IMR-90 (cell line): Measurements from ENCODE around the gene HHIP. TPM values are rescaled to one million over a fixed set of nuclear protein-coding genes. Genes with fewer than 3 reads are reported as not detected.

Source experiments
- ATAC-seq: fragments of 200-7000 bp; cut with Tn5 transposase; 2 replicates; pipeline ENCODE4 v1.9.1; 2020; ENCODE audit warnings: low read depth, mild to moderate bottlenecking, moderate library complexity
- BruUV-seq: library from RNA; stranded (reverse); fragments of 400-500 nt; replicated peaks from 2 replicates; lab custom pipeline; 2021; lab: Mats Ljungman, UMichigan
- CTCF ChIA-PET: fragments of 300-600 bp; formaldehyde crosslinking; extraction: SDS; loops from one replicate; lab custom pipeline; 2021; ENCODE audit warnings: antibody characterized with exemption; lab: Yijun Ruan, JAX
- POLR2A ChIA-PET: fragments of 300-600 bp; sonication (Branson Sonifier 250); formaldehyde crosslinking; loops from one replicate; lab custom pipeline; 2022; ENCODE audit warnings: antibody characterized with exemption; ENCODE audit not compliant: unreplicated experiment; lab: Charles Lee
- DNase-seq: peaks from one replicate; pipeline ENCODE4 v3.0.0; 2013
- H2AFZ ChIP-seq: replicated peaks from 2 replicates; pipeline ENCODE3; 2013; ENCODE audit warnings: low read length, mild to moderate bottlenecking; ENCODE audit not compliant: poor library complexity
- H2AK5ac ChIP-seq: 2 replicates; pipeline ENCODE4 v1.6.1; 2013; ENCODE audit warnings: low read depth, low read length, inconsistent platforms
- H2AK9ac ChIP-seq: replicated peaks from 2 replicates; pipeline ENCODE3; 2013; ENCODE audit warnings: mild to moderate bottlenecking, low read depth, low read length, moderate library complexity; ENCODE audit not compliant: poor library complexity
- H2BK120ac ChIP-seq: 2 replicates; pipeline ENCODE4 v1.6.1; 2013; ENCODE audit warnings: low read depth, low read length, inconsistent platforms
- H2BK15ac ChIP-seq: 3 replicates; pipeline ENCODE4 v1.6.1; 2013; ENCODE audit warnings: low read depth, low read length, inconsistent platforms
- H2BK20ac ChIP-seq: 2 replicates; pipeline ENCODE4 v1.6.1; 2013; ENCODE audit warnings: low read depth, mild to moderate bottlenecking, inconsistent platforms, low read length, moderate library complexity
- H2BK5ac ChIP-seq: 2 replicates; pipeline ENCODE4 v1.6.1; 2013; ENCODE audit warnings: mild to moderate bottlenecking, low read depth, low read length, inconsistent platforms; ENCODE audit not compliant: poor library complexity, severe bottlenecking
- H3K14ac ChIP-seq: replicated peaks from 2 replicates; pipeline ENCODE4 v1.6.1; 2013; ENCODE audit warnings: low read depth, low read length, inconsistent platforms
- H3K18ac ChIP-seq: 2 replicates; pipeline ENCODE4 v1.6.1; 2013; ENCODE audit warnings: low read depth, low read length, control low read depth
- H3K23ac ChIP-seq: 2 replicates; pipeline ENCODE4 v1.6.1; 2013; ENCODE audit warnings: low read depth, low read length, inconsistent platforms
- H3K27ac ChIP-seq: 2 replicates; pipeline ENCODE4 v1.5.1; 2013; ENCODE audit warnings: mild to moderate bottlenecking, control low read depth, low read length; ENCODE audit not compliant: insufficient read depth
- H3K27me3 ChIP-seq: 2 replicates; pipeline ENCODE4 v1.6.1; 2013; ENCODE audit warnings: low read length; ENCODE audit not compliant: control insufficient read depth, insufficient read depth
- H3K36me3 ChIP-seq: 2 replicates; pipeline ENCODE4 v1.6.1; 2013; ENCODE audit warnings: low read length, mixed read lengths; ENCODE audit not compliant: control insufficient read depth, insufficient read depth
- H3K4ac ChIP-seq: 2 replicates; pipeline ENCODE4 v1.6.1; 2013; ENCODE audit warnings: low read depth, low read length, inconsistent platforms
- H3K4me1 ChIP-seq: 2 replicates; pipeline ENCODE4 v1.6.1; 2013; ENCODE audit warnings: low read length, mixed read lengths; ENCODE audit not compliant: control insufficient read depth, insufficient read depth
- H3K4me2 ChIP-seq: 2 replicates; pipeline ENCODE4 v1.6.1; 2013; ENCODE audit warnings: low read depth, mild to moderate bottlenecking, control low read depth, low read length, moderate library complexity
- H3K4me3 ChIP-seq: 2 replicates; pipeline ENCODE4 v1.5.1; 2013; ENCODE audit warnings: low read depth, mild to moderate bottlenecking, control low read depth, low read length, moderate library complexity; ENCODE audit not compliant: insufficient read depth
- H3K56ac ChIP-seq: 2 replicates; pipeline ENCODE4 v1.6.1; 2013; ENCODE audit warnings: low read length, inconsistent platforms; ENCODE audit not compliant: insufficient read depth; ENCODE audit errors: extremely low read depth
- H3K79me1 ChIP-seq, 2 experiments: 2 replicates each; pipeline ENCODE4 v1.6.1; 2013; ENCODE audit warnings: low read length in 2 of 2, inconsistent platforms in 1 of 2, low read depth in 1 of 2
- H3K9ac ChIP-seq: 2 replicates; pipeline ENCODE4 v1.6.1; 2013; ENCODE audit warnings: low read depth, low read length, control low read depth
- H3K9me1 ChIP-seq: 2 replicates; pipeline ENCODE4 v1.6.1; 2013; ENCODE audit warnings: low read length, inconsistent platforms; ENCODE audit not compliant: insufficient read depth
- H3K9me3 ChIP-seq: 2 replicates; pipeline ENCODE4 v1.6.1; 2013; ENCODE audit warnings: low read length; ENCODE audit not compliant: control insufficient read depth, insufficient read depth
- H4K20me1 ChIP-seq: 2 replicates; pipeline ENCODE4 v1.6.1; 2013; ENCODE audit warnings: low read length, inconsistent platforms; ENCODE audit not compliant: insufficient read depth
- H4K5ac ChIP-seq: 2 replicates; pipeline ENCODE4 v1.6.1; 2013; ENCODE audit warnings: mild to moderate bottlenecking, low read depth, low read length, control low read depth
- H4K8ac ChIP-seq, 2 experiments: 2 replicates each; pipeline ENCODE4 v1.6.1; 2013; ENCODE audit warnings: low read depth in 2 of 2, low read length in 2 of 2, control low read depth in 1 of 2, inconsistent platforms in 1 of 2
- H4K91ac ChIP-seq: 2 replicates; pipeline ENCODE4 v1.6.1; 2013; ENCODE audit warnings: low read depth, low read length, inconsistent platforms; ENCODE audit not compliant: insufficient read depth
- BHLHE40 ChIP-seq: fragments of 150-350 bp; IDR thresholded peaks from 2 replicates; pipeline ENCODE4 v1.6.1; 2016; ENCODE audit warnings: mild to moderate bottlenecking, low read depth, low read length
- CEBPB ChIP-seq: IDR thresholded peaks from 2 replicates; pipeline ENCODE4 v1.6.1; 2012; ENCODE audit warnings: low read depth, low read length, improper control_type of control experiment
- CHD1 ChIP-seq: IDR thresholded peaks from 2 replicates; pipeline ENCODE4 v1.6.1; 2012; ENCODE audit warnings: low read depth, low read length, improper control_type of control experiment
- CTCF ChIP-seq: conservative IDR thresholded peaks from 2 replicates; pipeline ENCODE4 v1.5.1; 2012; ENCODE audit warnings: mild to moderate bottlenecking, low read depth, low read length, improper control_type of control experiment
- FOS ChIP-seq: fragments of 150-350 bp; IDR thresholded peaks from 2 replicates; pipeline ENCODE4 v1.6.1; 2016; ENCODE audit warnings: low read depth, low read length
- MAFK ChIP-seq: IDR thresholded peaks from 2 replicates; pipeline ENCODE4 v1.6.1; 2012; ENCODE audit warnings: low read depth, low read length, improper control_type of control experiment
- MAZ ChIP-seq: IDR thresholded peaks from 2 replicates; pipeline ENCODE4 v1.6.1; 2012; ENCODE audit warnings: low read depth, mild to moderate bottlenecking, low read length, improper control_type of control experiment, moderate library complexity, borderline replicate concordance
- MXI1 ChIP-seq: IDR thresholded peaks from 2 replicates; pipeline ENCODE4 v1.6.1; 2012; ENCODE audit warnings: low read depth, mild to moderate bottlenecking, low read length, moderate library complexity, borderline replicate concordance
- NFE2L2 ChIP-seq: fragments of 150-350 bp; IDR thresholded peaks from 2 replicates; pipeline ENCODE4 v1.6.1; 2016; ENCODE audit warnings: low read depth, mild to moderate bottlenecking, low read length
- POLR2A ChIP-seq: IDR thresholded peaks from 2 replicates; pipeline ENCODE4 v1.6.1; 2012; ENCODE audit warnings: mild to moderate bottlenecking, low read depth, low read length
- RCOR1 ChIP-seq: IDR thresholded peaks from 2 replicates; pipeline ENCODE4 v1.6.1; 2012; ENCODE audit warnings: mild to moderate bottlenecking, low read length, improper control_type of control experiment; ENCODE audit not compliant: insufficient replicate concordance
- RFX5 ChIP-seq: IDR thresholded peaks from 2 replicates; pipeline ENCODE4 v1.8.0; 2012; ENCODE audit warnings: low read depth, mild to moderate bottlenecking, low read length, moderate library complexity
- SMC3 ChIP-seq: fragments of 150-350 bp; IDR thresholded peaks from 2 replicates; pipeline ENCODE4 v1.6.1; 2016; ENCODE audit warnings: low read depth, mild to moderate bottlenecking, antibody characterized with exemption, low read length, moderate library complexity
- USF2 ChIP-seq: fragments of 150-350 bp; IDR thresholded peaks from 2 replicates; pipeline ENCODE4 v1.6.1; 2017; ENCODE audit warnings: mild to moderate bottlenecking, antibody characterized with exemption, low read length, low read depth
- whole genome bisulfite sequencing, 2 experiments: methylation state at CpG; one replicate each; pipeline versions ENCODE4 v1.1.5 to v1.1.7; 2013; ENCODE audit warnings: missing lambda C conversion rate in 2 of 2; ENCODE audit not compliant: insufficient read length in 1 of 2; ENCODE audit errors: extremely low coverage in 2 of 2; 5-methylcytosine and 5-hydroxymethylcytosine counted together
- dilution Hi-C: fragments of 300-500 bp; cut with HindIII; formaldehyde crosslinking; loops from one replicate; pipeline ENCODE4 v1.14.3; 2018; ENCODE audit warnings: low sequenced_read_pairs; ENCODE audit not compliant: unreplicated experiment
- in situ Hi-C: fragments of 300-500 bp; cut with MboI; formaldehyde crosslinking; loops from 3 replicates; pipeline ENCODE4 v1.14.3; 2019; ENCODE audit warnings: low sequenced_read_pairs, inconsistent platforms, mixed read lengths
- intact Hi-C: fragments of 100-400 bp; cut with micrococcal nuclease; formaldehyde crosslinking; loops from 2 replicates; pipeline ENCODE4 v1.10.0; 2022
- polyA plus RNA-seq, 3 experiments: library from polyadenylated mRNA; depleted of rRNA; stranded (reverse); fragments of >200 nt; gene quantifications; 2 replicates each; pipeline ENCODE4 v1.2.3, GENCODE V29; 2012; ENCODE audit warnings: low replicate concordance in 1 of 3
- total RNA-seq: library from RNA; depleted of rRNA; stranded (reverse); fragments of >200 nt; gene quantifications from 2 replicates; pipeline ENCODE4 v1.2.3, GENCODE V29; 2012
- TF ChIP-seq, protein P1 (sequence below): fragments of 150-350 bp; IDR thresholded peaks from 2 replicates; pipeline ENCODE4 v1.6.1; 2016; ENCODE audit warnings: low read depth, mild to moderate bottlenecking, low read length, moderate library complexity, borderline replicate concordance

Gene HHIP
- total and polyA plus RNA-seq, 2 of the 4 experiments (the other 2 are of a cell fraction) = 6.6 to 9.6 TPM

- ChIA-PET CTCF (no interaction called here), POLR2A (no interaction called here)
- no peak overlapping the region for H3K27ac ChIP-seq
- no peak overlapping the region for H2BK20ac ChIP-seq
- no peaks in the 10 kb centered on the region for H3K36me3 ChIP-seq
- ATAC-seq (no peak), DNase-seq (no peak)
- no peak overlapping the region for H3K23ac ChIP-seq
- no peak overlapping the region for H3K4me3 ChIP-seq
- in situ Hi-C loops = no loop called here
- H4K8ac ChIP-seq = no peak overlapping the region
- no peak overlapping the region for H2AK9ac ChIP-seq
- H3K4me2 ChIP-seq = no peak overlapping the region
- no peaks in the 10 kb centered on the region for H3K9me1 ChIP-seq
- H2BK120ac ChIP-seq = no peak overlapping the region
- no peak overlapping the region for H3K14ac ChIP-seq
- no peak overlapping the region for H3K18ac ChIP-seq
- no peak overlapping the region for H3K4ac ChIP-seq
- H2BK5ac ChIP-seq = no peak overlapping the region
- H3K56ac ChIP-seq = no peak overlapping the region
- H2BK15ac ChIP-seq = no peak overlapping the region
- H4K5ac ChIP-seq = no peak overlapping the region
- no peaks in the 10 kb centered on the region for H4K20me1 ChIP-seq
- BruUV-seq = no TSS peak
- no peak overlapping the region for H4K91ac ChIP-seq
- H3K27me3 ChIP-seq = no peaks in the 10 kb centered on the region
- dilution Hi-C loops = no loop called here
- no peaks in the 10 kb centered on the region for H3K9me3 ChIP-seq
- no peaks in the 10 kb centered on the region for H3K4me1 ChIP-seq
- no peaks in the 10 kb centered on the region for H3K79me1 ChIP-seq
- H2AFZ ChIP-seq = no peak overlapping the region
- no peak for TF ChIP-seq MAFK
- no peak for TF ChIP-seq BHLHE40
- TF ChIP-seq FOS = no peak
- TF ChIP-seq MAZ = no peak
- no peak for TF ChIP-seq NFE2L2
- TF ChIP-seq USF2 = no peak
- TF ChIP-seq CHD1 = no peak
- no peak for TF ChIP-seq CTCF
- no peak for TF ChIP-seq CEBPB
- TF ChIP-seq SMC3 = no peak
- TF ChIP-seq POLR2A = no peak
- TF ChIP-seq RFX5 = no peak
- TF ChIP-seq, protein P1, sequence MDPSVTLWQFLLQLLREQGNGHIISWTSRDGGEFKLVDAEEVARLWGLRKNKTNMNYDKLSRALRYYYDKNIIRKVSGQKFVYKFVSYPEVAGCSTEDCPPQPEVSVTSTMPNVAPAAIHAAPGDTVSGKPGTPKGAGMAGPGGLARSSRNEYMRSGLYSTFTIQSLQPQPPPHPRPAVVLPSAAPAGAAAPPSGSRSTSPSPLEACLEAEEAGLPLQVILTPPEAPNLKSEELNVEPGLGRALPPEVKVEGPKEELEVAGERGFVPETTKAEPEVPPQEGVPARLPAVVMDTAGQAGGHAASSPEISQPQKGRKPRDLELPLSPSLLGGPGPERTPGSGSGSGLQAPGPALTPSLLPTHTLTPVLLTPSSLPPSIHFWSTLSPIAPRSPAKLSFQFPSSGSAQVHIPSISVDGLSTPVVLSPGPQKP = no peak
- TF ChIP-seq MXI1 = no peak
- no peak for TF ChIP-seq RCOR1
- no peak overlapping the region for H3K9ac ChIP-seq
- intact Hi-C loops = no loop called here
- WGBS, 2 experiments = no CpG with 5 or more reads among the region's 3 CpGs
- no peak overlapping the region for H2AK5ac ChIP-seq
These were observed 74.5 kb downstream of the HHIP start for GRCh38 chr4:144720491-144720890.
